Mucosa of stomach (tissue), 1 donor: ENCODE results near the gene GPX4.

ENCODE experiments used
- H3K27me3 ChIP-seq: one replicate; pipeline ENCODE4 v1.7.0; 2013; ENCODE audit warnings: mild to moderate bottlenecking, low read length; ENCODE audit not compliant: control insufficient read depth, insufficient read depth
- H3K36me3 ChIP-seq: one replicate; pipeline ENCODE4 v1.7.0; 2013; ENCODE audit warnings: low read length; ENCODE audit not compliant: control insufficient read depth, insufficient read depth
- H3K4me1 ChIP-seq: one replicate; pipeline ENCODE4 v1.7.0; 2013; ENCODE audit warnings: mild to moderate bottlenecking, low read length; ENCODE audit not compliant: control insufficient read depth, insufficient read depth
- H3K4me3 ChIP-seq: one replicate; pipeline ENCODE4 v1.7.0; 2013; ENCODE audit warnings: low read length
- H3K9ac ChIP-seq: one replicate; pipeline ENCODE4 v1.7.0; 2013; ENCODE audit warnings: mild to moderate bottlenecking, low read length, moderate library complexity
- H3K9me3 ChIP-seq: one replicate; pipeline ENCODE4 v1.7.0; 2013; ENCODE audit warnings: mild to moderate bottlenecking, low read length, moderate library complexity; ENCODE audit not compliant: control insufficient read depth
- donor health status: Pancreatic carcinoma.

GPX4 gene

GRCh38 chr19:1103132-1103707, 574 bp upstream of the GPX4 start:
- H3K9ac ChIP-seq, result peak overlapping the region; percentile 11
- peaks cover 55% of the 10 kb centered on the region for H3K4me1 ChIP-seq
- H3K36me3 ChIP-seq, result no peaks in the 10 kb centered on the region
- no peaks in the 10 kb centered on the region for H3K27me3 ChIP-seq
- H3K4me3 ChIP-seq, result no peak overlapping the region
- no peaks in the 10 kb centered on the region for H3K9me3 ChIP-seq

GRCh38 chr19:1104311-1105007, 665 bp downstream of the GPX4 start:
- H3K27me3 ChIP-seq, result no peaks in the 10 kb centered on the region
- H3K4me1 ChIP-seq, result peaks cover 44% of the 10 kb centered on the region
- no peaks in the 10 kb centered on the region for H3K9me3 ChIP-seq
- peak overlapping the region; percentile 59 for H3K9ac ChIP-seq
- no peak overlapping the region for H3K4me3 ChIP-seq
- H3K36me3 ChIP-seq, result no peaks in the 10 kb centered on the region

GRCh38 chr19:1105008-1105872, 1.4 kb downstream of the GPX4 start:
- Histone ChIP-seq H3K27me3 (no peaks in the 10 kb centered on the region), H3K36me3 (no peaks in the 10 kb centered on the region), H3K4me1 (peaks cover 44% of the 10 kb centered on the region), H3K9ac (peak overlapping the region; percentile 55), H3K9me3 (no peaks in the 10 kb centered on the region), H3K4me3 (no peak overlapping the region)

GRCh38 chr19:1105873-1106840, 2.4 kb downstream of the GPX4 start:
- H3K27me3 ChIP-seq, result no peaks in the 10 kb centered on the region
- H3K9ac ChIP-seq, result no peak overlapping the region
- no peaks in the 10 kb centered on the region for H3K9me3 ChIP-seq
- H3K4me3 ChIP-seq, result no peak overlapping the region
- no peaks in the 10 kb centered on the region for H3K36me3 ChIP-seq
- H3K4me1 ChIP-seq, result peaks cover 44% of the 10 kb centered on the region

- no peak overlapping the region for H3K9ac ChIP-seq
- peaks cover 35% of the 10 kb centered on the region for H3K4me1 ChIP-seq
- H3K27me3 ChIP-seq, result no peaks in the 10 kb centered on the region
- no peaks in the 10 kb centered on the region for H3K36me3 ChIP-seq
- H3K4me3 ChIP-seq, result no peak overlapping the region
- no peaks in the 10 kb centered on the region for H3K9me3 ChIP-seq
Measured at GRCh38 chr19:1106841-1107660, 3.3 kb downstream of the GPX4 start.

- H3K9me3 ChIP-seq, result no peaks in the 10 kb centered on the region
- H3K4me1 ChIP-seq, result peaks cover 32% of the 10 kb centered on the region
- H3K4me3 ChIP-seq, result no peak overlapping the region
- no peaks in the 10 kb centered on the region for H3K36me3 ChIP-seq
- no peaks in the 10 kb centered on the region for H3K27me3 ChIP-seq
- H3K9ac ChIP-seq, result no peak overlapping the region
Measured at GRCh38 chr19:1107661-1108261, 4.0 kb downstream of the GPX4 start.

GRCh38 chr19:1108291-1109031, 4.7 kb downstream of the GPX4 start:
- Histone ChIP-seq H3K4me1 (peaks cover 32% of the 10 kb centered on the region), H3K9ac (no peak overlapping the region), H3K4me3 (no peak overlapping the region), H3K27me3 (no peaks in the 10 kb centered on the region), H3K36me3 (no peaks in the 10 kb centered on the region), H3K9me3 (no peaks in the 10 kb centered on the region)

- H3K9me3 ChIP-seq, result no peaks in the 10 kb centered on the region
- H3K36me3 ChIP-seq, result peaks cover 2% of the 10 kb centered on the region
- H3K4me1 ChIP-seq, result peaks cover 37% of the 10 kb centered on the region
- H3K9ac ChIP-seq, result no peak overlapping the region
- no peak overlapping the region for H3K4me3 ChIP-seq
- no peaks in the 10 kb centered on the region for H3K27me3 ChIP-seq
Measured at GRCh38 chr19:1109032-1109551, 5.3 kb downstream of the GPX4 start.

GRCh38 chr19:1109697-1110671, 6.2 kb downstream of the GPX4 start:
- no peak overlapping the region for H3K9ac ChIP-seq
- no peak overlapping the region for H3K4me3 ChIP-seq
- H3K27me3 ChIP-seq, result no peaks in the 10 kb centered on the region
- H3K4me1 ChIP-seq, result peaks cover 37% of the 10 kb centered on the region
- no peaks in the 10 kb centered on the region for H3K9me3 ChIP-seq
- H3K36me3 ChIP-seq, result peaks cover 5% of the 10 kb centered on the region
